ENCODE data around the gene RPL13. TPM values are rescaled to one million over a fixed set of nuclear protein-coding genes. Genes with fewer than 3 reads are reported as not detected.

The RPL13 gene
- total and polyA plus RNA-seq, 10 of the 15 experiments (the other 5 are each of a cell fraction or from before 2014, with no cell fraction given): 386 to 9,428 (median 2,486) TPM

- TF ChIP-seq SMC3 (IDR thresholded peaks at IDR 0.05; ENCODE audit: borderline replicate concordance, low read length) (no peak), RCOR1 (conservative IDR thresholded peaks at IDR 0.05; ENCODE audit: low read depth, low read length) (no peak), E4F1 (IDR thresholded peaks at IDR 0.05; ENCODE audit: borderline replicate concordance, partially characterized antibody) (peak; percentile 44), CHD4 (IDR thresholded peaks at IDR 0.05) (no peak), CBX3 (IDR thresholded peaks at IDR 0.05; ENCODE audit: borderline replicate concordance, low read depth) (no peak), ZNF207 (IDR thresholded peaks at IDR 0.05; ENCODE audit: borderline replicate concordance) (peak; percentile 68; the same call in 1 of the 2 replicates), MYC (IDR thresholded peaks at IDR 0.05; ENCODE audit: insufficient read depth, insufficient read length, insufficient replicate concordance, low read length, severe bottlenecking) (peak; percentile 94), DPF2 (IDR thresholded peaks at IDR 0.05) (peak; percentile 88; the same call in 1 of the 2 replicates), ATF3 (IDR thresholded peaks at IDR 0.05; ENCODE audit: borderline replicate concordance, extremely low read depth, low read depth, low read length) (no peak), CBX5 (IDR thresholded peaks at IDR 0.05; ENCODE audit: low read depth) (0 out of 2 replicates have a peak, but pooled peaks have one; percentile 21), ZSCAN29 (IDR thresholded peaks at IDR 0.05) (peak; percentile 76), CTCF (IDR thresholded peaks at IDR 0.05 in 2 of 3, conservative IDR thresholded peaks at IDR 0.05 in 1 of 3; ENCODE audit: control insufficient read depth in 2 of 3, extremely low read depth in 1 of 3, insufficient read depth in 1 of 3, low read depth in 3 of 3, low read length in 3 of 3) (no peak), SIX5 (IDR thresholded peaks at IDR 0.05; ENCODE audit: low read depth, low read length, severe bottlenecking) (peak; percentile 40), RB1 (IDR thresholded peaks at IDR 0.05; ENCODE audit: borderline replicate concordance) (peak; percentile 60; the same call in 1 of the 2 replicates), NR2F1 (conservative IDR thresholded peaks at IDR 0.05) (peak; percentile 70), NFXL1 (IDR thresholded peaks at IDR 0.05; ENCODE audit: borderline replicate concordance) (no peak), RFX5 (IDR thresholded peaks at IDR 0.05; ENCODE audit: low read depth, low read length) (peak; percentile 81), PKNOX1 (IDR thresholded peaks at IDR 0.05) (peak; percentile 62; the same call in 1 of the 2 replicates), TCF7 (IDR thresholded peaks at IDR 0.05; ENCODE audit: borderline replicate concordance) (no peak), EP300 (IDR thresholded peaks at IDR 0.05; ENCODE audit: borderline replicate concordance in 1 of 2, control insufficient read depth in 1 of 2, low read depth in 2 of 2, low read length in 2 of 2) (no peak), RELA (IDR thresholded peaks at IDR 0.05; ENCODE audit: borderline replicate concordance, partially characterized antibody) (peak; percentile 11), USF1 (IDR thresholded peaks at IDR 0.05; ENCODE audit: borderline replicate concordance, extremely low read length, insufficient read depth, low read depth, low read length) (peak; percentile 52), YY1 (IDR thresholded peaks at IDR 0.05; ENCODE audit: low read depth, low read length) (peak; percentile 91)
These were observed at the start of gene RPL13 (continued) for GRCh38 chr16:89560378-89561141.
